ENCODE data around the gene SEC24C.

Gene SEC24C

GRCh38 chr10:73801253-73801590, 57.0 kb downstream of the SEC24C start:
- no peak for DNase-seq (ENCODE audit: extremely low read depth, insufficient read length)
- Histone ChIP-seq H3K36me3 (ENCODE audit: control insufficient read depth, insufficient read depth, low read length) (peaks cover 49% of the 10 kb centered on the region), H3K4me3 (replicated peaks; ENCODE audit: low read depth, low read length) (no peak overlapping the region), H3K27me3 (replicated peaks; ENCODE audit: control insufficient read depth, insufficient read depth, low read length) (no peaks in the 10 kb centered on the region)
- TF ChIP-seq CTCF (IDR thresholded peaks at IDR 0.05; ENCODE audit: insufficient read depth, low read length, poor library complexity, severe bottlenecking), result no peak

DNA sequence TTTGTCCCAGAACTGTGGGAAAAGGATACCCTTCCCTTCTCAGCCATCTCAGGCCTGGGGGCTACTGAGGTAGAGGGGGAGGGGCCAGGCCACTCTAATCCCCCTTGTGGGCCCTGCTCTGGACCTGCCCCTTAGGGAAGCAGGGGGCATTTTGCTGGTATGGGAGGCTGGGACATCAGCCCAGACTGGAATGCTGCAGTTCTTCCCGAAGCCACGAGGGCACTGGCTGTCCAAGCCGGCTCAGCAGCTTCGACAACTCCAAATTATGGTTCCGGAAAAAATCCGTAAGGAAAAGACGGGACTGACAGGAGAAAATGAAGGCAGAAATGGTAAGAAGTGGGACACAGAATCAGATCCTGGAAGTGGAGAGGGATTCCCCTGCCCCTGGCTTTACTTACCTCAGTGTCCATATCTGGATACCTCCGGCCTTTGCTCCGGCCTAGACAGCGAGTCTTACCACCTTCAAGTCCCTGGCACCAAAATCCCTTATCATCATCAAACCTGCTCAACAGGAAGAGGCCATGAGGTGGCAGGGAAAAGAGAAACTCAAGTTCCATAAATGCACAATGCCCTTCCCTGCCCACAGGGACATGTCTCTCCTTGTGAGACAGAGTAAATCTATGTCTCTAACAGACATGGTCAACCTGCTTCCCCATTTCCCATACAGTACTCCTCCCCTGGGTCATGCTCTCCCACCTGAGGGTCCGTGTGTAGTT, 58.3 kb downstream of the SEC24C start:
- no peak for DNase-seq (ENCODE audit: extremely low read depth, insufficient read length)
- H3K36me3 ChIP-seq (ENCODE audit: control insufficient read depth, insufficient read depth, low read length), result peaks cover 51% of the 10 kb centered on the region
- H3K4me3 ChIP-seq (replicated peaks; ENCODE audit: low read depth, low read length), result no peak overlapping the region
- H3K27me3 ChIP-seq (replicated peaks; ENCODE audit: control insufficient read depth, insufficient read depth, low read length), result no peaks in the 10 kb centered on the region
- TF ChIP-seq CTCF (IDR thresholded peaks at IDR 0.05; ENCODE audit: insufficient read depth, low read length, poor library complexity, severe bottlenecking), result no peak

- no peak for DNase-seq (ENCODE audit: extremely low read depth, insufficient read length)
- no peak for TF ChIP-seq CTCF (IDR thresholded peaks at IDR 0.05; ENCODE audit: insufficient read depth, low read length, poor library complexity, severe bottlenecking)
- H3K36me3 ChIP-seq (ENCODE audit: control insufficient read depth, insufficient read depth, low read length), result peaks cover 57% of the 10 kb centered on the region
Measured at GRCh38 chr10:73803680-73804286, 59.6 kb downstream of the SEC24C start.

GRCh38 chr10:73806176-73806950, 62.2 kb downstream of the SEC24C start:
- TF ChIP-seq CTCF (IDR thresholded peaks at IDR 0.05; ENCODE audit: insufficient read depth, low read length, poor library complexity, severe bottlenecking), result no peak
- Histone ChIP-seq H3K36me3 (ENCODE audit: control insufficient read depth, insufficient read depth, low read length) (peaks cover 43% of the 10 kb centered on the region), H3K4me3 (replicated peaks; ENCODE audit: low read depth, low read length) (no peak overlapping the region), H3K27me3 (replicated peaks; ENCODE audit: control insufficient read depth, insufficient read depth, low read length) (no peaks in the 10 kb centered on the region)
- DNase-seq (ENCODE audit: extremely low read depth, insufficient read length), result no peak

More at GRCh38 chr10:73803680-73804286, 59.6 kb downstream of the SEC24C start:
- H3K4me3 ChIP-seq (replicated peaks; ENCODE audit: low read depth, low read length), result no peak overlapping the region
- H3K27me3 ChIP-seq (replicated peaks; ENCODE audit: control insufficient read depth, insufficient read depth, low read length), result no peaks in the 10 kb centered on the region

DNA sequence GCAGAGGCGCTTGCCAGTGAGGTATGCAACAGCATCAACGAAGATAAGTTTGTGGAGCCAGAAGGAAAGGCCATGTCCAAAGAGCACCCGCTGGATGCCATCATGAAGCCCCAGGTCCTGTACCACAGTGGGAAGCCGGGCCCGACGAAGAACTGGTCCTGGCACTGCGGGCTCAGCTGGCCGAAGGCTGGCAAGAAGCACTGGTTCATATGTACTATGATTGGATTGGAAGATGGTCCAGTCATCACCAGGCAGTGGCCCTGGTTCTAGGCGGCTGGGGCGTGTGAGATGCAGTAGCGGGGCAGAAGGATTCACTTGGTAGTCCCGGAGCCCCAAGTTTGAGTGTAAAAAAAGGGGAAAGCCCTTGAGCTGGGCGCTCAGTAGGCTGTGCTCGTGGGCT, 63.3 kb downstream of the SEC24C start:
- no peak overlapping the region for H3K4me3 ChIP-seq (replicated peaks; ENCODE audit: low read depth, low read length)
- no peak for DNase-seq (ENCODE audit: extremely low read depth, insufficient read length)
- H3K27me3 ChIP-seq (replicated peaks; ENCODE audit: control insufficient read depth, insufficient read depth, low read length), result no peaks in the 10 kb centered on the region
- TF ChIP-seq CTCF (IDR thresholded peaks at IDR 0.05; ENCODE audit: insufficient read depth, low read length, poor library complexity, severe bottlenecking), result no peak
- H3K36me3 ChIP-seq (ENCODE audit: control insufficient read depth, insufficient read depth, low read length), result peaks cover 32% of the 10 kb centered on the region

All from GM06990 (cell line).